ENCODE results near the gene BOD1.

BOD1 gene

GRCh38 chr5:173616577-173617118, at the start of gene BOD1:
Gene BOD1 (minus strand): TSS chr5:173616650. CDS start chr5:173616436, 214 bp downstream.
- DNase-seq, result peak; percentile 96

GRCh38 chr5:173665326-173665725, 48.9 kb upstream of the BOD1 start:
- DNase-seq, result no peak

DNA sequence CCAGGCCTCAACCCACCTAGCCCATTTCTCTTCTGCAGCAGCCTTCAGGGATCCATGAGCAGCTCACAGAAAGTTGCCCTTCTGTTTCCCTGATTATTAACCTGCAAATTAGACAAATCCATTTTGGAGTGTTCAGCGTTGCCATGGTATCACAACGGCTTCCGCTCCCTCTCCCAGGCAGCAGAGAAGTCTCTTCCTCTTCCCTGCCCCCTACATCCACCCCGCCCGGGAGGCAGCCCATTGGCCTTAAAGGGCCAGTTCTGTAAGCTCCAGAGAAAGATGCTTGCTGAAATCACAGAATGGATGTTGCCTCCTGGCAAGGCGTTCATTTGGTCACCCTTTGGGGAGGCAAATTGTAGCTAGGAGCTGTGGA, 47.7 kb upstream of the BOD1 start:
- no peak for DNase-seq

DNA sequence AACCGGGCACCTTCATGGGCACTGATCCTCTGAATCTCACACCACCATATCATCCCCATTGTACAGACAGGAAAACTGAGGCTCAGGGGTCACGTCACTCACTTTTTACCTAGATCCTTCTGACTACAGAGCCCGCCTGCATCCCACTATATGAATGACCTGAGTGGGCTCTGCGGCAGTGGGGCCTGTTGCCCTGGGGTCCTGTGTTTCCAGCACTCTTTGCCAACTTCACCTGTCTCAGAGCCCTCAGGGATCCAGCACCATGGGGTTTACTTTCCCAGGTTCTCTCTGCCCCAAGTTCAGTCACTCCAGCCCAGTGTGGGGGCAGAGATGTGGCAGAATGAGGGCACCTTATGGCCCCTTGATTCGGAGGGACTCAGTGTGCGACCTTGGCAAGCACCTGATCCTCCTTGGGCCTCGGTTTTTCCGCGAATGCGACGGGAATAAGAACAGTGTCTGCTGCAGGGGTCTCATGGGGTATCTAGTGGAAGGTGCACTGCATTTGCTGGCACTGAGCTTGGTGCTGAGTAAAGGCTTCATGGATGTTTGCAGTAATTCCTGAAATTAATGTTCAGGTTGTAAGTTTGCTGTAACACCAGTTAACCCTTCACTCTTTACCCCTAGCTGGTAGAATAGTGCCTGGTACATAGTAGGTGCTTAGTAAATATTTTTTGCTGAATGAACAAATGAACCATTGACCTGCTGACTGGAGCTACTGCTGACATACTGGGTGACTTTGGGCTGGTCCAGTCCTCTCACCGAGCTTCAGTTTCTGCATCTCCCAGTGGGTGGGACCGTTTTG, 47.1 kb upstream of the BOD1 start:
- DNase-seq, result no peak

DNA sequence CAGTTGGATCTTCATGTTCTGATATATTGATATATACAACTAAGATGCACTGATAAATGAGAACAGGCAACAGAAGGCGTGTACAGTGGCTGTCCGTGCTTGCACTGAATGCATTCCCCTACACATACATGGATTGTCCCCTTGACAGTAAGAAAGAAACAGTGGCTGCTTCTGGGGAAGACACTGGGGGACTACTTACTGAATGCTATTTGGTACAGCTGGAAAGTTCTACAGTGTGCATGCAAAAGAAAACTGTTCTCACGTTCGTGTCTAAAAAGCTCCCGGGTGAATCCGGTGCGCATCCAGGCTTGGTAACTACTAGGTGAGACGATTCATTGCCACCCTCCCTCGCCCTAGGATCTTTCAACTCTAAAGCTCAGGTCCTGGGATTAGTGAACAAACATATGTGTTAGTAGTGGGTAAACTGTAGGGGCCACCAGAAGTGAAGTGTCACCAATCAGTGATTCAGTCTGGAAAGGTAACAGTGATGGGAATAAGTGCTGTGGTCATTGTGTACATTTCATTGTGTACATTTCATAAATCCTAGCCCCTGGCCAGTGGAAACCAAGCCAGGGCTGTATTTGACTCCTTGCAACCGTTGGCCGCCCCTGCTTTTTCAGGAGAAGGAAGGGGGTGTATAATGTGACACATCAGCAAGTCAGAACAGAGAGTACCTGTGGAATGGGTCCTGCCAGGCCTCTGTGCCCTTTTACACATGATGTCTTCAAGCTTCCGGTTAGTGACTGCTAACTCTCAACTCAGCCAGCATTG, 46.3 kb upstream of the BOD1 start:
- no peak for DNase-seq

DNA sequence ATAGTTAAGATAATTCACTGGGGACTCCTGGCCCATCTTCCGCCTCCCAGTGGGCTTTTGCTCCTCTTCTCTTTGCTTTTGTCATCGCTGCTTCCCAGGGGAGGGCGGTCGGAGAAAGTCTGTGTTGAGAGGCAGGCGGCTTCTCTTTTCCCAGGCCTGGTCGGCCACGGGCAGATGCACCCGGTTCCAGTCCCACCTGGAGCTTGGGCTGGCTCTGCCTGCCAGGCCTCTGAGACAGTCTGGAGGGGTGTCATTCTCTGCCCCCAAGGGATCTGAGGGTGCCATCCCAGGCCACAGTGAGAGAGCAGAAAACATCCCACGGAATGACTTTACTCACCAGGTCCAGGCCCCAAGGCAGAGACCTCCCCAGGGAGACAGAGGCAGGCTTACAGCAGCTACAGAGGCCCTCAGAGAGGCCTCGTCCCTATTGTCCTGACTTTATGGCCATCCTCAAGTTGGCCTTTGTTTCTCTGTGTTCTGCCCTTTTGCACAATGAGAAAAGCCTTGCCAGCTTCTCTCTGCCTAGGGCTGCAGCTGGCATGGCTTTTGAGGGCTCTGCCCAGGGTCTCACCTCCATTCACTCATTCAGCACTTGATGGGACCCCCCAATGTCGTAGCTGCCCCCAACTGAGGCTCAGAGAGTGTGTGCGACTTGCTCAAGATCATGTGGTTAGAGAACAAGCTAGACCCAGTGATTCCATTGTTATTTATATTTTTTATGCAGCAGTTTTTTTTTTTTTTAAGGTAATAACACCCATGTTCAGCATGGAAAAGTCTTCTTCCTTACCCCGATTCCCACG, 44.2 kb upstream of the BOD1 start:
- DNase-seq, result no peak

DNA sequence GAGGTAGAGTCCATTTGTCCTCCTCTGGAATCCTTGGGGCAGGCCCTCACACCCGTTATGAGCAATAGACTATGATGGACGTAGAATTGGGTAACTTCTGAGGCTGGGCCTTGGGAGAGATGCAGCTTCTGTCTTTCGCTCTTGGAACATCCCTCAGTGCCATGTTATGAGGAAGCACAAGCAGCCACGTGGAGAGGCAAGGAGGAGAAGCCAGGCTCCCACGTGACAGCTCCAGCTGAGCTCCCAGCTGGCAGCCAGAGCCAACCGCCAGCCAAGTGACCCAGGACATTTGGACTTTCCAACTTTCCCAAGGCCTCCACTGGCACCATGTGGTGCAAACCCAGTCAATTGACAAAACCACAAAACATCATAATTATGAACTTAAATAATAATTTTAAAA, 43.0 kb upstream of the BOD1 start:
- no peak for DNase-seq

DNA sequence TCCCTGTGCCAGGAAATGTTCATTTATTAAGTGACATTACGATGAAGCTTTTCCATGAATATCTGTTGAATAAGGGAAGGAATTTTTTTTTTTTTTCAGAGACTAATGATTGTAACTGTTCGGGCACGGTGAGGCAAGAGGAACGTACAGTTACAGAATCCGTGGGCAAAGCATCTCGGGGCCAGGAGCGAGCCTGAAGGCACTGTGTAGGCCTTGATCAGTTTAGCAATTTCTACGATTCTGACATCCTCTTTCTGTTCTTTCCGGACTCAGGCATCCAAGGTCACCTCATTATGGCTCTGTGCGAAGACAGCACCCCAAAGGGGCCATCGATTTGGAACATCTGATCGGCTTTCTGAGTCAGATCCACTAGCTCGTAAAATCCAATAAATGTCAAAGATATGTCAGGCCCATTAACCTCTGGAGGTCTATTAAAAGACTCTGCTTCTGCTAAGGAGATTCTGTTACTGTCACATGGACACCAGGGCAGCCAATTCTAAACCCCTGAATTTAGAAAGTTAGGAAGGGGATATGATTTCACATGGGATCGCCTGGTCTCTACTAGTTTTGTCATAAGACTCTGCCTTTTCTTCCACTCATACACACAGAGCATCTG, 41.4 kb upstream of the BOD1 start:
- DNase-seq, result no peak

DNA sequence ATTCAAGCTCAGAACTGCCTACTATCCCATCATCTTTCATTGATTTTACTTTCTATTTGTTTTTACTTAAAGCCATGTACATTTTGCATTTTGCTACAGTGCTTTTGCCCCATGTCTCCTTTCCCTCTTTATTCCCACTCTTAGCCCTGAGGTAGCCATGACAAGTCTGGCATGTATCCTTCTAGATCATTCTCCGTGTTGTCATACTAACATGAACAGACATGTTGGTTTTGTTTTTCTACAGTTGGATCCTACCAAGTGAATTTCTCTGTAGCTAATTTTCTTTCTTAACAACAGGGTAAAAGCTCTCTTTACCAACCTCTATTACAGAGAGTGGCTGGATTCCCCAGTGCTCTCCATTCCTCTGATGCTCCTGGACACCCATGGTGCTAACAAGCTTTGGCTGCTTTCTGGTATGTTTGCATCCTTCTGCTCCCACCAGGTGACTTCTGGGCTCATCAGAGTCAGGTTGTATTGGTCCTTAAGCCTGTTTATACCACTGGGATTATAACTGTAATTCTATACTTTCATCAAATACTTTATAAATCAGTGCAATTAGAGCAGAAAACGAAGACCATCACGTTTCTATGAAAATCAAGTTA, 38.8 kb upstream of the BOD1 start:
- no peak for DNase-seq

DNA sequence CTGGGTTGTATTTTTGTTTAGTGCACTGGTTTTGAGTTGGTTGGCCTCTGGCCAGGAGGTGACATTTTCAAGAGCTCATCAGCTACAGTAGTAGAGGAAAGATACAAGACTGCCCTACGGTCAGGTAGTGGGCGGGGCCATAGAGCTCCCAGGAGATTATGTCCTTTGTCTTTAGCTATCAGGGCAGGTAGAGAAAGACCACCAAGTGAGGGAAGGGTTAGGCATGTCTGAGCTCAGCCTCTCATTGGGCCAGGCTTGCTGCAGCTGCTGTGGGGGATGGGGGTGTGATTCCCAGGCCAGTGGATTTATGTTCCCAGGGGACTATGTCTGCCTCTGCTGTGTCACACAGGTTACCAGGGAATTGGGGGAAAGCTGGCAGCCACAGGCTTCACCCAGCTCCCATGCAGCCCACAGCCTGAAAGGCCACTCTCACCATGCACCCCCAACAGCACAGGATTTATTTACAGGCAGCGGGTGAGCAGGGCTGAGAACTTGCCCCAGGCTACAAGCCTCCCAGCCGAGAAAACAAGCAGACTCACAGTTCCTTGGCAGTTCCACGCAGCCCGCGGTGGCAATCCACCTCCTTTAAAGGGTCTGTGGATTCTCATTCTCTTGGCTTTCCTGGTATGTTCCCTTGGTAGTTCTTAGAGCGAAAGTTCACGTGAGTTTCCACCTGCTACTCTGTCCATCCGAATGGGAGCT, 37.5 kb upstream of the BOD1 start:
- no peak for DNase-seq

- no peak for DNase-seq
Observed at GRCh38 chr5:173648308-173648866, 31.9 kb upstream of the BOD1 start.

DNA sequence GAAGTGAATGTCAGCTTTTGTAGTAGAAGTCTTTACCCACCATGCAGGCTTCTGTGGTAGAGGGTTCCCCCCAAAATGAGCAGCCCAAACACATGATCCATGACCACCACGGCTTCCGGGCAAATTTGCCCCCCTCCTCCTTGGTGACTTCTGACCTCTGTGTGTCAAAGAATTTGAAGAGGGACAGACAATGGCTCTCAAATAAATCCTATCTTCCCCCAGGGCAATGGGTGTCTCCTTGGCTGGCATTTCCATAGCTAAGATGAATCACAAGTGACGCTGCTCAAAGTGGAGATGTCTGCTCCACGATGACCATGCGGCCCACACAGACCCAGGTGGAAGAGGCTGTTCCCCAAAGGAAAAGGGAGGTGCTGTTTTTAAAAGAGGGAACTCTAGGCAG, 30.2 kb upstream of the BOD1 start:
- DNase-seq, result no peak

- no peak for DNase-seq
Observed at GRCh38 chr5:173645890-173646574, 29.6 kb upstream of the BOD1 start.

DNA sequence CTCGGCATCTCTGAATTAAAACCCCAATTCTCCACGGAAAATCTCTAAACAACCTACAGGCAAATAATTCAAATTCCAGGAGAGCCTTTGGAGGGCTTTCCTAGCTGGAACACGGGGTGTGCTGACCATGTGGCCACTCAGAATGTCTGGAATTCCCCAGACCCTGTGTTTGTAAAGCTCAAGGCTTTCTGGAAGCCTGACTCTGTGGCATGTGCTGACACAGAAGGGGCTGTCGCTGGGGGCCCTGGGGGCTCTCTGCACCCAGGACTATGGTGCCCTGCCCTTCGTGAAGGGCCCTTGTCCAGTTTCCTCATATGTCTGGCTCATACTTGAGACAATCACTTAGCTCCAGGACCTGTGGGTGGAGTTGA, 29.0 kb upstream of the BOD1 start:
- no peak for DNase-seq

DNA sequence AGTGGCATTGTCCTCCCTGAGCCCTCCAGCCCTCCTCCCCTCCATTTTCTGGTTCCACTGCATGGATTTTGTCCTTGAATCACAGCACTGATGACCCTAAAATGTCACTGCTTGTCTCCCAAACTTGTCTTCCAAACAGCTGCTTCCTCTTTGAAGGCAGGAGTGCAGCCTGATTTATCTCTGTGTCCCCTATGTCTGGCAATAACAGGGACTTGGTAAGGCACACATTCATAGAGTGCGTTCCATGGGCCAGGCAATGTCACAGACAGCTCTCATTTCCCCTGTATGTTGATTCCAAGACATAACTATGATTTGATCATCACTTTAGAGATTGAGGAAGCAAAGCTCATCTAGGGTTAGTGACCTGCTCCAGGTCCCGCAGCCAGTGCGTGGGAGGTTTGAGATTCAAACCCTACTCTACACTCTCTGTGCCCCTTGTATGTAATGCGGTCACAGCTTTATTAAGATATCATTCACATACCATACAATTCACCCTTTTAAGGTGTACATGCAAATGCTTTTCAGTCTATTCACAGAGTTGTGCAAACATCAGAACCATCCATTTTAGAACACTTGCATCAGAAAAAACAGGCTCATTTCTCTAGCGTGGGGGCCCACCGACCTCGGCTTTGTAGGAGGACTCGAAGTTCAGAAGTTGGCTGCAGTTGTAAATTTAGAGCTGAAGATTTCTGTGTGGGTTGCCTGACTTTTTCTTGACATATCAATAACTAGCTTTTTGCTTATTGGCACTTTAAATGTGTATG, 28.4 kb upstream of the BOD1 start:
- DNase-seq, result no peak

DNA sequence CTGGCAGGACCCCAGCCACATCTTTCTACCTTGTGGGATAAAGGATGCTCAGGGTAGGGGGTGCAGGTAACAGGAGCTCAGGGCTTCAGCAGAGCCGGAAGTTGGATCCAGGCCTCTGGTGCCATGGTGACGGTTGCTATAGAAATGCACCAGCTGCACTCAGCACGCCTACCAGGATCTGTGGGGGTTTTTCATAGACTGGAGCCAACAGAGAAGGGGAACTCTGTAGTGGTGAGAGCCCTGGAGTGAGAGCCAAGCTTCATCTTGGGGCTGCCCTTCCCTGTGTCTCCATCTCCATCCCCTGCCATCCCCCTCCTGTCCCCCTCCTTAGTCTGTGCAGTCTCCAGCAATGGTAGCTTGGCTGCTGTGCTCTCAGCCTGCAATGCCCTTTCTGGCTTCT, 27.5 kb upstream of the BOD1 start:
- no peak for DNase-seq

- no peak for DNase-seq
Observed at GRCh38 chr5:173642895-173643481, 26.5 kb upstream of the BOD1 start.

DNA sequence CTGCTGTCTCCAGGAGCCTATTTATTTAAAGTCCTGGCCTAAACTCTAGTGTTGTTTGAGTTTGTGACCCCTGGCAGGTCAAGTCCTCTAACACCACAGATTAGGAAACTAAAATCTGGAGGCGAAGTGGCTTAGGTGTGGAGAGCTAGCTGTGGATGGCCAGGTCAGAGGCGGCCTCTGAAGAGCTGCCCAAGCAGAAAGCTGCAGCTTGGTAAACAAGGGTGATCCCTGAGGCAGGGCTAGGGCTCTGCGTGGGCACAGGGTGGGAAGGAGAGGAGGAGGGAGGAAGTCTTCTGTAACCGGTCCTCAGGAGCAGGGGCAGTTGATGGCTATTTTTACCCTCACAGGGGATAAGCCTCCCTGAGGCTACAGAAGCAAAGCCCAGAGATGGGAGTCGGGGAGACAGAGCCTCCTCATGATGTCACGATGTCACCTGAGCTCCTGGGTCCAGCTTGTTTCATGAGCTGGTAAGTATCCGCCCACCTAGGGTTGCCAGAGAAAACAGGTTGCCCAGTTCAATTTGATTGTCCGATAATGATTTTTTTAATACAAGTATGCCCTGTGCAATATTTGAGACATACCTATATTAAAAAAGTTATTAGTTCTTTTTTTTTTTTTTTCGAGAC, 25.9 kb upstream of the BOD1 start:
- no peak for DNase-seq

DNA sequence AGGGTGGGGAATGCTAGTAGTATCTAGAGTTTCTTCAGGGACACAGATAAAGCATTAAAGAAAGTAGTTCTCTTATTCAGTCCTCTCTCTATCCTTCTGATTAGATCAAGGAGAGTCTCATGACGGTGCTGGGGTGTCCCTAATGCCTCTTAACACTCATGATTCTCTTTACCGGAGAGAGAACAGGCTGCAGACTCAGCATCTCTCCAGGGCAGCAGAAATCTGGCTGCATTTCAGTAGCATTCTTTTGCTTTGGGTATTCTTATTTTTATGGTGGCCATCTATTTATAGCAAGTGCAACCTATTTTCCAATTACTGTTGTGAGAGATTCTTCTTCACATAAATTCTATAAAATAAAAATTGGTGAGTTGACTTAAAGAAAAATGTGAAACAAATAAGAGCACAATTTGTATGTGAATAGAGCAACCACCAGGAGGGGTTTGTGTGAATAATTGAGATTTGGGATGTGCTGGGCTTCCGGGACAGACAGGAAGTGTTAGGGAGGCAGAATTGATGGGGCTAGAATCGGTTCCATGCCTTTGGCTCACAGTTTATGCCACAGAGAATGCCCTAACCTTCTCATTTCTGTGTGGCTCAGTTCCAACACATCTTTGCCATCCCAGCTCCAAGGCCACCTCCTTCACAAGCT, 23.8 kb upstream of the BOD1 start:
- no peak for DNase-seq
